GM21360 (cell line): ENCODE results near the gene ITGB2.
"Not testable (repeated sequence)": the region's sequence is repeated elsewhere in the genome, so short reads cannot be mapped to it uniquely, and the experiment has no call there.

Experiments used
- ATAC-seq: cut with Tn5 transposase; IDR thresholded peaks from one replicate; pipeline ENCODE4 v1.9.1; 2021; ENCODE audit warnings: mild to moderate bottlenecking, moderate library complexity; ENCODE audit not compliant: unreplicated experiment

The ITGB2 gene

GRCh38 chr21:44927587-44928461 lies 7.1 kb upstream of the ITGB2 start:
- ATAC-seq: no peak

- ATAC-seq: no peak
Observed at GRCh38 chr21:44927259-44927586, 6.5 kb upstream of the ITGB2 start.

- ATAC-seq: no peak
Observed at GRCh38 chr21:44926331-44927101, 5.8 kb upstream of the ITGB2 start.

GRCh38 chr21:44925378-44925755 lies 4.7 kb upstream of the ITGB2 start:
- ATAC-seq: no peak

GRCh38 chr21:44924606-44925377 lies 4.1 kb upstream of the ITGB2 start:
- ATAC-seq: no peak

GRCh38 chr21:44923480-44924084 lies 2.9 kb upstream of the ITGB2 start:
- no peak for ATAC-seq

- ATAC-seq: no peak
Observed at GRCh38 chr21:44921928-44922327, 1.2 kb upstream of the ITGB2 start.

- no peak for ATAC-seq
Observed at GRCh38 chr21:44919913-44920693, 596 bp downstream of the ITGB2 start.

- ATAC-seq: no peak
Observed at GRCh38 chr21:44919111-44919912, 1.4 kb downstream of the ITGB2 start.

- ATAC-seq: no peak
Observed at GRCh38 chr21:44918581-44919033, 2.1 kb downstream of the ITGB2 start.

- no peak for ATAC-seq
Observed at GRCh38 chr21:44918107-44918470, 2.6 kb downstream of the ITGB2 start.

- ATAC-seq: no peak
Observed at GRCh38 chr21:44917446-44918106, 3.1 kb downstream of the ITGB2 start.

GRCh38 chr21:44916965-44917364 lies 3.7 kb downstream of the ITGB2 start:
- no peak for ATAC-seq

- no peak for ATAC-seq
Observed at GRCh38 chr21:44914176-44914874, 6.4 kb downstream of the ITGB2 start.

GRCh38 chr21:44913425-44914175 lies 7.1 kb downstream of the ITGB2 start:
- no peak for ATAC-seq

- ATAC-seq: not testable (repeated sequence)
Observed at GRCh38 chr21:44912506-44913412, 7.9 kb downstream of the ITGB2 start.

GRCh38 chr21:44912158-44912473 lies 8.6 kb downstream of the ITGB2 start:
- ATAC-seq: no peak
